H1 (cell line): ENCODE results near the gene FAM162A.

Experiments used
- BACH1 ChIP-seq: IDR thresholded peaks from 2 replicates; pipeline ENCODE4 v1.6.1; 2012; ENCODE audit warnings: low read length, improper control_type of control experiment
- GTF2F1 ChIP-seq: IDR thresholded peaks from 2 replicates; pipeline ENCODE4 v1.6.1; 2012; ENCODE audit warnings: low read depth, low read length, improper control_type of control experiment, borderline replicate concordance
- JUN ChIP-seq: IDR thresholded peaks from 2 replicates; pipeline ENCODE4 v1.6.1; 2011; ENCODE audit warnings: low read depth, mild to moderate bottlenecking, improper control_type of control experiment, low read length
- MAX ChIP-seq: IDR thresholded peaks from 2 replicates; pipeline ENCODE4 v1.6.1; 2012; ENCODE audit warnings: inconsistent platforms
- POLR2A ChIP-seq, 2 experiments: IDR thresholded peaks; 1 replicate in 1 of 2; 2 replicates in 1 of 2; pipeline ENCODE4 v1.6.1; 2011; ENCODE audit warnings: low read depth in 2 of 2, low read length in 2 of 2, mild to moderate bottlenecking in 2 of 2; ENCODE audit errors: control extremely low read depth in 1 of 2
- SAP30 ChIP-seq: fragments of 300-600 bp; sonication (generic); IDR thresholded peaks from 2 replicates; pipeline ENCODE4 v1.7.1; 2012; ENCODE audit warnings: low read length, moderate library complexity, mild to moderate bottlenecking, inconsistent platforms; ENCODE audit not compliant: insufficient read depth, insufficient replicate concordance
- SP4 ChIP-seq: IDR thresholded peaks from 2 replicates; pipeline ENCODE4 v1.6.1; 2012; ENCODE audit warnings: low read length, inconsistent platforms
- SRF ChIP-seq: IDR thresholded peaks from 2 replicates; pipeline ENCODE4 v1.6.1; 2011; ENCODE audit warnings: mild to moderate bottlenecking, low read depth, low read length, moderate library complexity
- TEAD4 ChIP-seq: IDR thresholded peaks from 2 replicates; pipeline ENCODE4 v1.6.1; 2012; ENCODE audit warnings: low read depth, low read length, inconsistent platforms, mixed read lengths
- USF2 ChIP-seq: IDR thresholded peaks from 2 replicates; pipeline ENCODE4 v1.6.1; 2011; ENCODE audit warnings: low read length, improper control_type of control experiment
- ZNF274 ChIP-seq: IDR thresholded peaks from 2 replicates; pipeline ENCODE4 v1.7.0; 2012; ENCODE audit warnings: low read length, borderline replicate concordance; ENCODE audit errors: extremely low read depth
- TF ChIP-seq, protein P1 (sequence below), 3 experiments: IDR thresholded peaks; 1 replicate in 2 of 3; 2 replicates in 1 of 3; pipeline versions ENCODE4 v1.5.1 to v1.6.1; 2011; ENCODE audit warnings: low read length in 3 of 3, mild to moderate bottlenecking in 3 of 3, inconsistent platforms in 2 of 3, low read depth in 1 of 3, moderate library complexity in 1 of 3; ENCODE audit not compliant: insufficient read depth in 1 of 3; ENCODE audit errors: control extremely low read depth in 1 of 3

- TF ChIP-seq USF2: no peak
- TF ChIP-seq GTF2F1: no peak
- TF ChIP-seq, protein P1, sequence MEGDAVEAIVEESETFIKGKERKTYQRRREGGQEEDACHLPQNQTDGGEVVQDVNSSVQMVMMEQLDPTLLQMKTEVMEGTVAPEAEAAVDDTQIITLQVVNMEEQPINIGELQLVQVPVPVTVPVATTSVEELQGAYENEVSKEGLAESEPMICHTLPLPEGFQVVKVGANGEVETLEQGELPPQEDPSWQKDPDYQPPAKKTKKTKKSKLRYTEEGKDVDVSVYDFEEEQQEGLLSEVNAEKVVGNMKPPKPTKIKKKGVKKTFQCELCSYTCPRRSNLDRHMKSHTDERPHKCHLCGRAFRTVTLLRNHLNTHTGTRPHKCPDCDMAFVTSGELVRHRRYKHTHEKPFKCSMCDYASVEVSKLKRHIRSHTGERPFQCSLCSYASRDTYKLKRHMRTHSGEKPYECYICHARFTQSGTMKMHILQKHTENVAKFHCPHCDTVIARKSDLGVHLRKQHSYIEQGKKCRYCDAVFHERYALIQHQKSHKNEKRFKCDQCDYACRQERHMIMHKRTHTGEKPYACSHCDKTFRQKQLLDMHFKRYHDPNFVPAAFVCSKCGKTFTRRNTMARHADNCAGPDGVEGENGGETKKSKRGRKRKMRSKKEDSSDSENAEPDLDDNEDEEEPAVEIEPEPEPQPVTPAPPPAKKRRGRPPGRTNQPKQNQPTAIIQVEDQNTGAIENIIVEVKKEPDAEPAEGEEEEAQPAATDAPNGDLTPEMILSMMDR (IDR thresholded peaks at IDR 0.05; ENCODE audit: control extremely low read depth in 1 of 3, insufficient read depth in 1 of 3, low read depth in 1 of 3, low read length in 3 of 3): no peak
- no peak for TF ChIP-seq SP4
- no peak for TF ChIP-seq SRF
- no peak for TF ChIP-seq SAP30
- no peak for TF ChIP-seq POLR2A (IDR thresholded peaks at IDR 0.05; ENCODE audit: control extremely low read depth in 1 of 2, low read depth in 2 of 2, low read length in 2 of 2)
- no peak for TF ChIP-seq BACH1
- TF ChIP-seq ZNF274: no peak
- TF ChIP-seq JUN: no peak
- TF ChIP-seq TEAD4: no peak
- TF ChIP-seq MAX: no peak
These were observed 22.0 kb upstream of the FAM162A start for GRCh38 chr3:122362026-122362425.
